Hypothalamus (tissue), 51 donors: Measurements from ENCODE around the gene DHRS2.

Source experiments
- DNase-seq, 51 donors: peaks; one replicate each; lab custom pipeline; 2025; lab: John Stamatoyannopoulos, UW

The DHRS2 gene

DNA sequence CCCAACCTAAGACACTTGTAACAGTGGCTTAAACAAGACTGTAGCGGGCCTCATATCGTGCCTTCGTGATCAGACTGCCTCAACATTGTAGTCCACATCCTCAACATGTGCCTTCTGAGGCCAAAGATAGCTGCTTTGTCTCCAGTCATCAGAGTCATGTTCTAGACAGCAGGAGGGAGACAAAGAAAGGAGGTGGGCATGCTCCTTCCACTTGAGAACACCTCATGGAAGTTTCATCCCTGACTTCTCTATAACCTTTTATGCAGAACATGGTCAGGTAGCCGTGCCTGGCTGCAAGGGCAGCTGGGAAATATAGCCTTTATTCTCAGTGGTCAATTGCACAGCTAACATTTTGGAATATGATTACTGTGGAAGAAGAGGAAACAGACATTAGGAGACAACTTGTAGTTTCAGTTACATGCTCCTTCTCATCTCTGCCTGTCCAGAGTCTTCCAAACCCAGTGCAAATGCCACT lies 25.3 kb upstream of the DHRS2 start:
- no peak for DNase-seq

DNA sequence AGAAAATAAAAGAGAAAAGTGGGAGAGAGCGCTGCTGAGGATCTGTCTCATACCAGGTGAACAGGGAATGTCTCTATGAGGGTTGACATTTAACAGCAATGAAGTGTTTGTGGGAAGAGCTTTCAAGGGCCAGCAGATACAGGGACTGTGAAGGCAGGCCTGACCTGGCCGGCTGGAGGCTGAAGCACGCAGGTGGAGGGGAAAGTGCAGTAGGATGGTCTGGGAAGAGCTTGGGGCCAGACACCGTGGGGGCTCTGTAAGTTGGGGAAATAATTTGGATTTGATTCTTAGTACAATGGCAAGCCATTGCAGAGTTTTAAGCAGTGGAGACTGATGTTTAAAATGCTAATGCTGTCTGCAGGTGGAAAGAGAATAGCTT lies 23.8 kb upstream of the DHRS2 start:
- DNase-seq: no peak

DNA sequence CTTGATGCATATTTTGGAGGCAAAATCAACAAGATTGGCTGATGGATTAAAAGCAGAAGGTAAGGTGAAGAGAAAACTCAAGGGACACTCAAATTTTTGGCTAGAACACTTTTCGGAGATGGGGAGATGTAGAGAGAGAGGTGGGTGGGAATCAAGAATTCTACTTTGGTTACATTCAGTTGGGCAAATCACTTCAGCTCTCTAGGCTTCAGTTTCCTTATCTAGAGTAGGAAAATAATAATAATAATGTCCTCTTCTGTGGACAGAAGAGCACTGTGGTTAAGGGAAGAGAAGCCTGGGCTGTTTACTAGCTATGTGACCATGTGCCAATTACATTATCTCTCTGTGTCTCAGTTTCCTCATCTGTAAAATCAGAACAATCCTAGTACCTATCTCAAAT lies 23.4 kb upstream of the DHRS2 start:
- DNase-seq: no peak

DNA sequence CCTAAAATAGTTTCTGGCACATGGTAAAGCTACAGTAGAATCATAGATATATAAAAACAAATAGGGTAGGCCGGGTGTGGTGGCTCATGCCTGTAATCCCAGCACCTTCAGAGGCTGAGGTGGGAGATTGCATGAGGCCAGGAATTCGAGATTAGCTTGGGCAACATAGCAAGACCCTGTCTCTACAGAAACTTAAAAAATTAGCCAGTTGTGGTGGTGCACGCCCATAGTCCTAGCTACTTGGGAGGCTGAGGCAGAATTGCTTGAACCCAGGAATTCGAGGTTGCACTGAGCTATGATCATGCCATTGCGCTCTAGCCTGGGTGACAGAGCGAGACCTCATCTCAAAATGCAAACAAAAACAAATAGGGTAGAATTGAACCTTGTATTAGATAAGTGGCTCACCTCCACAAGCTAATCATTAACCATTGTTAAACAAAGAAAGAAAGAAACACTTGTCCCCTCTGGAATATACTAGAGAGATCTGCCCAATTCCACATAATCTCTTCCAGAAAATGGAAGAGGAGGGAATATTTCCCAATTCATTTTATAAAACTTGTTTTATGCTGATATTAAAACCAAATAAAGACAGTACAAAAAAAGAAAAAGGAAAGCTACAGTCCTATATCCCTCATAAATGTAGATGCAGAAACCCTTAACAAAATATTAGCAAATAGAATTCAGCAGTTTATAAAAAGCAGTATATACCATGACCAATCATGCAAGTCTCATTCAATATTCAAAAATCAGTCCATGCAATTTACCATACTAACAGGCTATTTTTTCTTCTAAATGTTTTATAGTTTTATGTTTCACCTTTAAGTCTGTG lies 22.7 kb upstream of the DHRS2 start:
- DNase-seq: no peak

DNA sequence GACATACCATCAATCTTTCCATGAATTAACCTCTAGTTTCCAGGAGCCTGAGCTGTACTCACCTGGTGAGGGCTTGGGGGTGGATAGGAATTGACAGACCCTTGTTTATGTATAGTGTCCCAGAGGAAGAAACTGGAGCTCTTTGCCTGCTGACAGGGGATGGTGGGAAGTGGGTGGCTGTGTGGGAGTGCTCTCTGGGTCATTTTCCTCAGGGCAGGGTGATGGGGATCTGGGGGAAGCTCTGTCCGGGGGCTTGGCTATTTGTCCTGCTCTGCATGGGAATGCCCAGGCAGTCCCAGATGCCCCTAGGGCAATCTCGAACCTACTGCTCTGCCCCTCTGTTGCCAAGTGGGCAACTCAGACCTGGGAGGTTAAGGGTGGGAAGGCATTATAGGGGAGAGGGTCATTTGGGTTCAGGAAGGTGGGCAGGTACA lies 21.8 kb upstream of the DHRS2 start:
- no peak for DNase-seq

DNA sequence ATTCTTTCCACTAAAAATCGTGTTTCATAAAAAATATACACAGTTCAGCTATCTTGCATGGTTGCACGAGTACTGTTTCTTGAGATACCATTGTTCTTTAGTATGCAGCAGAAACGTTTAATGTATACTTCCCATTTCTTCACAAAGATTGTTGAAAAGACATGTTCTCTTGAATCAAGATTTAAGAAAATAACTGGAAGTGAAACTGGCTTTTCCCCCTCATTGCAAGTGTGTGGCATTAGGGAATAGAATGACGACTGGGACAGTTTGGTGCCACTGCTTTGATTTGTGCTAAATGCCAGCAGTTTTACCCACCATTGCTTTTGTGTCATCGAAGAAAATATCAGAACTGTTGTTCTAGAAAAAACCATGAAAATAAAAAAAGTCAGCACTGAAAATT lies 20.3 kb upstream of the DHRS2 start:
- DNase-seq: no peak

DNA sequence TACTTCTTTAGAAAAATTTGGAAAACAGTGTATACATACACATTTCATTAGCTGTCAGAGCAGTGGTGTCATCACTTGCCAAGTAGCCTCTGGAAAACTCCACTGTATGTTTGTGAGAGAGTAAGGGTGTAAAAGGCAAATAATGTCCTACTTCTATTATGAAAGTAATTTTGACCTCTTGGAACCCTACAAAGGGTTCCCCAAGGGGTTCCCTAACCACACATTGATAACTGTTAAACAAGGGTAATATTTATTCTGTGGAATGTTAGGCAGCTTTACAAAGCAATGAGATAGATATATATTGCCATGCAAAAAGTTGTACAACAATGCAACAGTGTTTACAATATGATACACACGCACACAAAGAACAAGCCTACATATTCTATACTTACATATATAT lies 18.6 kb upstream of the DHRS2 start:
- no peak for DNase-seq

DNA sequence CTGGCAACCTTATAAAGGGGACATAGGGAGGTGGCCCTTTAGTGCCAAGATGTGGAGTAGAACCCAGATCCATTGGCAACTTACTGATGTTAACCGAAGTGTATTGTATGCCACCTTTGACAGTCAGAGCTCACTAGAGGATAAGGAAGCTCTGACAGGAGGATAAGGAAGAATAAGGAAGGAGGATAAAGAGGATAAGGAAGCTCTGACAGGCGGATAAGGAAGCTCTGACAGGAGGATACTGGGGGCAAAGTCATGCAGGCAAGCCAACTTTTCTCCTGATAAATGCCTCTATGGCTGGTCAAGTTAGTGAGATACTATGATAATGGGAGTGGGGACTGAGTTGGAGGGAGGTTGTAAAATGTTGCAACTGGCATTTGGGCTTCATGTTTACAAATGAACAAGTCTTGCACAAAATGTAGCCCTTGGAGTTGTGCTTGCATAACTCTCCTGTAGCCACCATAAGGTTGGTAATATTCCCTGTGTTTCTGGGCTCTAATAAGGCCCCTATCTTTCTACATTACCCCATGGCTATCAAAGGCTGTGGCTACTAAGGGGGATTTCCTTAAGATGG lies 17.7 kb upstream of the DHRS2 start:
- DNase-seq: no peak

DNA sequence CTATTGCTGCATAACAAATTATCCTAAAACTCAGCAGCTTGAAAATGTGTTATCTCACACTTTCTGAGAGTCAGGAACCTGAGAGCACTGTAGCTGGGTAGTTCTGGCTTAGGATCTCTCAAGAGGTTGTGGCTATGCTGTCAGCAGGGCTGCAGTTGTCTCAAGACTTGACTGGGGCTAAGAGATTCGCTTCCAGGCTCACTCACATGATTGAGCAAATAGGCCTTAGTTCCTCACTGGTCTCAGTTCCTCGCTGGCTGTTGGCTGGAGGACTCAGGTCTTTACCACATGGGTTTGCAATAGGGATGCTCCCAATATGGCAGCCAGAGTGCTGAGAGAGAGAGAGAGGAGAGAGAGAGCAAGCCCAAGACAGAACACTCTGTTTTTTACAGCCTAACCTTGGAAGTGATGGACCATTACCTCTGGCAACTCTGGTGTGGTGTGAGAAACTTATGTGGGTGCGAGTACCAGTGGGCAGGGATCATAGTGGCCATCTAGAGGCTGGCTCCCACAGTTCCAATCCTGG lies 15.9 kb upstream of the DHRS2 start:
- no peak for DNase-seq

DNA sequence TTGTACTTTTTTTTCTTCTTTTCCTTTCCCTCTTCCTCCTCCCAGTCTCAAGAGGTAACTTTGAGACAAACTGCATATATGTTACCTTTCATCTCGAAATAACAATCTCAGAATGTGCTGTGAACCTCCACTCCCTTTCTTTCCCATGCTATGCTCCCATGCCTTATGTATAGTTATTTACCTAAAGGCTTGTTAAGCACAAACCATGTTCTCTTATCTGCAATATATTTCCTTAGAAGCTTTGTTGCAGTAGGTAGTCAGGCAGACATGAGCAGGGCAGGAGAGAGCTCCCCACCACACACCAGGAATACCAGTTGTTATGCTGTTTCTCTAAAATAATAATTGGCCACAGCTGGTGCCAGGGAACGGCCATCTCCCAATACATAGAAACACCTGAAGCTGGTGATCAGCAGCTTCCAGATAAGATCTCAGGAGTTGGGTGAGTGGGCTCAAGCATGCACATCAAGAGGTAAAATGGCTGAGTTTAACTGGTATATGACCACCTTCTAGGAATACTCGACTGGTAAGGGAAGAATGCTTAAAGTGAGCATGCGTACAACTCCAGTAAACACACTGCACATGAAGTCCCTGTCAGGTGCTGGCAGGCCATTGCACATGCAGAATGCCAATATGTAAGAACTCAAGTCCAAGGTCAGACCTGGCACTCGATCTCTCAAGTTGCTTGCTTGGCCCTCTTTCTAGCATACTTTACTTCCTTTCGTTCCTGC lies 14.8 kb upstream of the DHRS2 start:
- no peak for DNase-seq

DNA sequence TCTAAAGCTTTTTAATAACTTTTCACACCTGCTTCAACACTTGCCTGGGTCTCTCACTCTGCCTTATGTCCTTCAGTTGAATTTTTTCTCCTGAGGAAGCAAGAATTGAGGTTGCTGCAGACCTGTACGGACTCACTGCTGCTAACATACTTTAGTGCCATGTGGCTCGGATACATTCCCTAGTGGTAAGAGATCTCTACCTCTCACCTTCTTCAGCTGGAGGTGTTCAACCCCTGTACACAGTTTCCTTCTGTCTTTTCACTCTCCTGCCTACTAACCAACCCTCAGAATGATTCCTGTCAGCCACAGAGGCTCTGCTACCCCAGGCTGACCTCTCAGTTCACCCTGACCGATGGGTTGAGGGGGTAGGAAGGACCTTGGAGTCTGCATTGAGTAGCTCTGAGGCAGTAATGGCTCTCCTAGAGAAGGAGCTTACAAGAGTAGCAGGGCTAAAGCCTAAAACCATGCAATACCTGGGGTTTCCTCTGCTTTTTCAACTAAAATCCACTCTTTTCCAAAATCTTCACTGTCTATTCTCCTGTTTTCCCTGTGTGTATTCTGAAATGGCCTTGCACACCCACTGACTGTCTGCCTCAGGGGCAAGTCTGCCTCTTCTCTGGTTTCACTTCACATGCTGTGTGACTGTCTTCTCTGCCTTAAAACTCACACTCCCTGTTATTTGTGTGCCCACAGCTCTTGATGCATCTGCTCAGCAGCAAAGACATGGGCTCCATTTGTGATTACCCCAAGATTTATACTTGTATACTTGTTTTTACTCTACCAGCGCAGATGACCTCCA lies 14.0 kb upstream of the DHRS2 start:
- no peak for DNase-seq

DNA sequence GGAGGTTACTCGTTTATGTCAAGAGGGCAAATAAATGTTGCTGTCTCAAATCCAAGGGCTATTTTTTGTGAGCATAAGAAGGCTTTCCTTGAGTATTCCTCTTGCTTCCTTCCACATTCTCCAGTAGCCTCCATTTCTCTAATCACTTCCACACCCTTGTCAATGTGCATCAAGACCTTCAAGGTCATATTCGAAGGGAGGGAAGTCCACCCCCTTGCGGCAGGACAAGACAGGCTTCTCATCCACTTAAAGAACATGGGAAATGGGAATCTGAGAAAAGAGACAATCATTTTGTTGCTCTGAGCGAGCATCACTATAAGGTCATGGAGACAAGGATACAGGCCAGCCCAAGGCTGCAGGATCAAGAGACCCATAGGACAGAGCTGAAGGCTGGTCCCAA lies 13.2 kb upstream of the DHRS2 start:
- no peak for DNase-seq

DNA sequence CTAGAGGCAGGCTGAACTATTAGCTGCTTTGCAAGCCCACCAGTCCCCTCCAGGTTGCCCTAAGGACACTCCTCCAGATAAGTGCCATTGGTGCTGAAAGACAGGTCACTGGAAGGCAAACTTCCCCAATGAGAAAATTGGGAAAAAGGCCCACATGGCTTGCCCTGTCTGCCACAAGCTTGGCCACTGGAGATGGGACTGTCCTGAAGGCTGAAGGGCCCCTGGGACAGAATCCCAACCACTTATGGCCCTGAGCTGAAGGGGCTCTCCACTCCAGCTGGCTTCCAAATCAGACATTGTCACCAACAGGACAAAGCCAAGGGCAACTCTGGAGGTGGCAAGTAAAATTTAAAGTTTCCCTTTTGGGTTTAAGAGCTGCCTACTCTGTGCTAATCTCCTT lies 12.2 kb upstream of the DHRS2 start:
- no peak for DNase-seq

DNA sequence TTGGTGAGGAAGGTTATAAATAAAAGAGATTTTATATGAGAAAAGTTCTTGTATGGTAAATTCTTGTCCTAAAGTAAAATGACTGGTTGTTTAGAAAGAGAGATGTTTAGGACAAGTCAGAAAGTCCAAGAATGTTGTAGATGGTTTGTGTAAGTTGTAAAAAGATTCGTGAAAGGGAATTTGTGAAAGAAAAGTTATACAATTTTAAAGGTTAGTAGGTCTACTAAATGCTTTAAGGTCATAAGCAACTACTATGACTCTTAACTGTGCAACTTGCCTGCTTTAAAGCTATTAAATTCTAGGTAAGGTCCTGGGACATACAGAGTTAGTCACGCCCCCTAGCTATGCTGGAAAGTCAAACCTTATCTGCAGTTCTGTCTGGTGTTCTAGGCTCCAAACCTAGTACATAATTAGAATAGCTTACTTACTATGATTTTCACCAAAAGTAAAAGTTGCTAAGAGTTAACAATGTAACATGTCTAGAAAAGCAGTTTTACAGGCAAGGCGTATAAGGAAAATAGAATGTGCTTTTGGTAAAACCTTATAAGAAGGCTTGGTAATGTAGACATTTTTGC lies 11.2 kb upstream of the DHRS2 start:
- no peak for DNase-seq

DNA sequence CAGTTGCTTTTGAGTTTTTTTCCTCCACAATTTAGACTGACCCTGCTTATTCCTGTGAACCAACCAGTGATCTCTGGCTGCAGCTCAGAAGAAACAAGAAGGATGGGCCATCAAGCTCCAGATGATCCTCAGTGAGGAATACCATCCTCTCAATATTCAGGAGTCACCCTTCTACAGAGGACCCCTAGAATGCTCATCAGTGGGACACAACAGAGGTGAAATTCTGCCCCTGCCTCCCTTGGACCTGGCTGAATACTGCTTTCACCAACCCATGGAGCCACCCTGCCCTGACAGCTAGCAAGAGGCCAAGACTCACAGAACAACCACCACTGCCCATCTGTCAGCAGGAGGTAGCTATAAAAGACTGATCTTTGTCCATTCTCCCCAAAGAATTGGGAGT lies 9.2 kb upstream of the DHRS2 start:
- DNase-seq: no peak

DNA sequence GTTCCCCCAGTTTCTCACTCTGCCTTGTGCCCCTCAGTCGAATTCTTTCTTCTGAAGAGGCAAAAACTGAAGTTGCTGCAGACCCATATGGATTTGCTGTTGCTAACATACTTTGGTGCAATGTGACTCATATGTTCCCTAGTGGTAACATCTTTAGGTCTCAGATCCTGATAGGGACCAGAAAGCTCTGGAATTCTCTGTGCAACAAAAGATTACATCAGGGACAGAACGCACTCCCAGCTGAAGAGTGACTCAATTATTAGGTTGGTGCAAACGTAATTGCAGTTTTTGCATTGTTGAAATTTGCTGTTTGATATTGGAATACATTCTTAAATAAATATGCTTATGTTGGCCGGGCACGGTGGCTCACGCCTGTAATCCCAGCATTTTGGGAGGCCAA lies 8.2 kb upstream of the DHRS2 start:
- DNase-seq: no peak

DNA sequence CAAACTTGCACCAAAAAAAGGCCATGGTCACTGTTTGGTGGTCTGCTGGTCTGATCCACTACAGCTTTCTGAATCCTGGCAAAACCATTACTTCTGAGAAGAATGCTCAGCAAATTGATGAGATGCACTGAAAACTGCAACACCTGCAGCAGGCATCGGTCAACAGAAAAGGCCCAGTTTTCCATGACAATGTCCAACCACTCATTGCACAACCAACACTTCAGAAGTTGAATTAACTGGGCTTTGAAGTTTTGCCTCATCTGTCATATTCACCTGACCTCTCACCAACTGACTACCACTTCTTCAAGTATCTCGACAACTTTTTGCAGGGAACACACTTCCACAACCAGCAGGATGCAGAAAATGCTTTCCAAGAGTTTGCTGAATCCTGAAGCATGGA lies 7.0 kb upstream of the DHRS2 start:
- DNase-seq: no peak

DNA sequence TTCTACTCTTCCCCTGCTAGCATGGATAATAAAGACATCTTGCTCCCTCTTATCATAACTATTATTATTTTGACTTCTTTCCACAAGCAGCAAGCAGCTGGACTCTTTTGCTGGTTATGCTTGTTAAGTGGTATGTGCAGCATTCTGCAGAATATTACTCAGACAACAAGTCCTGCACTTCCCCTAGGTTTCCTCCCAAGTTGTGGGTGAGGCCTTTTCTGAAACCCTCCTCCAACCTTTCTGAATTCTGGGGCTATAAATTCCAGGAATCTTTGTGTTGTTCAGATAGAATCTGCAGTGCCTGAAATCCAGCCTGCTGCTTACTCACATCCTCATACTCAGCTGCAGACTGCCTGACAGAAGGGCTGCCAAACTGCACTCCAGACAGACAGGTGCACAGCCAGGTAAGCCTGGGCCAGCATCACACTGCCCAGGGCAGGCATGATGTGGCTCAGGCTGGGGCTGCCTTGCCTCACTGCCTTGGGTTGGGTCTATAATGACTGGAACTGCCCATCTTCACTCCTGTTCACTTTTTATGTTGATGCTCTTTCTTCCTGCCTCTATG lies 6.2 kb upstream of the DHRS2 start:
- no peak for DNase-seq

DNA sequence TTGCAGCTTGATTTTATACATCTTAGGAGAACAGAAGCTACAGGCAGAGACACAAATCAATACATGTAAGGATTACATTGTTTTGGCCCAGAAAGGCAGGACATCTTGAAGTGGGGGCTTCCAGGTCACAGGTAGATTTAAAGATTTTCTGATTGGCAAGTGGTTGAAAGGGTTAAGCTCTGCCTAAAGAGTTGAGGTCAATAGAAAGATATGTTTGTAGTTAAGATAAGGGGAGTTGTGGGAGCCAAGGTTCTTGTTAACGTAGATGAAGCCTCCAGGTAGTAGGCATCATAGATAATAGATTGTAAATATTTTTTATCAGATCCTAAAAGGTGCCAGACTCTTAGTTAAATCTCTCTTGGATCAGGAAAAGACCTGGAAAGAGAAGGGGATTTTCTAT lies 5.5 kb upstream of the DHRS2 start:
- no peak for DNase-seq

DNA sequence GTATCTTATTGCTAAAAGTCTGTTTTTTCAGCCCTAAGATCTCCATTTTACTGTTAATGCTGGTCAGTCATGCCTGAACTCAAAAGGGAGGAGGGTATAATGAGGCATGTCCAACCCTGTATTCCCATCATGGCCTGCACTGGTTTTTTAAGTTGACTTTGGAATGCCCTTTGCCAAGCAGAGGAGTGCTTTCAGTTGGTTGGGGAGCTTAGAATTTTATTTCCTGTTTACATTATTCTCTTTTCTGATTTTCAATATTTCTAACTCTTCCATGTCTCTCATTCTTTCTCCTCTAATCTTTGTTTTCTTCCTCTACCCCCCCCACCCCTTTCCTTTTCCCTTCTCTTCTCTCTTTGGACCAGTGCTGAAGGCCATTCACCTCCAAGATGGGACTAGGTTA lies 4.9 kb upstream of the DHRS2 start:
- DNase-seq: no peak
